H1 (cell line): ENCODE data around the gene ASB16. TPM values are rescaled to one million over a fixed set of nuclear protein-coding genes. Genes with fewer than 3 reads are reported as not detected.

Experiments
- CTCF ChIA-PET: fragments of 300-600 bp; sonication (Branson Sonifier 250); formaldehyde crosslinking; loops from one replicate; lab custom pipeline; 2021; ENCODE audit not compliant: partially characterized antibody; lab: Charles Lee
- POLR2A ChIA-PET: fragments of 300-600 bp; sonication (Branson Sonifier 250); formaldehyde crosslinking; loops from one replicate; lab custom pipeline; 2021; ENCODE audit warnings: inconsistent platforms; ENCODE audit not compliant: partially characterized antibody; lab: Charles Lee
- DNase-seq, 2 experiments: peaks; one replicate each; pipeline versions ENCODE4 v3.0.0 to v3.0.0-alpha.2; 2010 to 2022; ENCODE audit warnings: low spot score in 2 of 2, low read depth in 1 of 2, mixed read lengths in 1 of 2
- FAIRE-seq: peaks from 2 replicates; lab custom pipeline; 2011; peaks lifted over from hg19 to GRCh38; lab: Jason Lieb, UNC
- H2AFZ ChIP-seq: 2 replicates; pipeline ENCODE4 v1.8.1; 2012; ENCODE audit warnings: low read length, inconsistent platforms
- H2AK5ac ChIP-seq: 2 replicates; pipeline ENCODE4 v1.6.1; 2013; ENCODE audit warnings: low read depth, low read length
- H2BK120ac ChIP-seq: replicated peaks from 2 replicates; pipeline ENCODE3; 2013; ENCODE audit warnings: low read depth, low read length, inconsistent platforms
- H2BK12ac ChIP-seq: 2 replicates; pipeline ENCODE4 v1.6.1; 2013; ENCODE audit warnings: low read depth, low read length
- H2BK15ac ChIP-seq: 2 replicates; pipeline ENCODE4 v1.6.1; 2013; ENCODE audit warnings: low read length
- H2BK20ac ChIP-seq: 2 replicates; pipeline ENCODE4 v1.6.1; 2013; ENCODE audit warnings: low read length
- H2BK5ac ChIP-seq: 2 replicates; pipeline ENCODE4 v1.6.1; 2013; ENCODE audit warnings: low read depth, low read length
- H3K14ac ChIP-seq: 2 replicates; pipeline ENCODE4 v1.6.1; 2013; ENCODE audit warnings: inconsistent platforms; ENCODE audit not compliant: insufficient read length
- H3K18ac ChIP-seq: 2 replicates; pipeline ENCODE4 v1.6.1; 2013; ENCODE audit warnings: low read length; ENCODE audit errors: extremely low read depth
- H3K23ac ChIP-seq: 2 replicates; pipeline ENCODE4 v1.6.1; 2013; ENCODE audit warnings: inconsistent platforms; ENCODE audit not compliant: insufficient read length
- H3K23me2 ChIP-seq: 2 replicates; pipeline ENCODE4 v1.6.1; 2013; ENCODE audit warnings: low read depth, low read length
- H3K27ac ChIP-seq: 2 replicates; pipeline ENCODE4 v1.6.1; 2011; ENCODE audit warnings: low read depth, low read length, inconsistent platforms
- H3K27me3 ChIP-seq, 4 experiments: replicated peaks in 1 of 4; 1 replicate in 1 of 4; 2 replicates in 3 of 4; pipeline versions ENCODE4 v1.6.1 to v1.8.1; 2011 to 2013; ENCODE audit warnings: low read length in 3 of 4, mild to moderate bottlenecking in 3 of 4, inconsistent platforms in 2 of 4, mixed read lengths in 2 of 4, moderate library complexity in 1 of 4; ENCODE audit not compliant: control insufficient read depth in 3 of 4, insufficient read depth in 3 of 4; ENCODE audit errors: extremely low read depth in 1 of 4
- H3K36me3 ChIP-seq, 4 experiments: 2 replicates each; pipeline versions ENCODE4 v1.6.1 to v1.8.1; 2011 to 2013; ENCODE audit warnings: mild to moderate bottlenecking in 4 of 4, low read length in 3 of 4, moderate library complexity in 2 of 4, control low read depth in 1 of 4, inconsistent platforms in 1 of 4; ENCODE audit not compliant: insufficient read depth in 4 of 4, control insufficient read depth in 2 of 4
- H3K4ac ChIP-seq: replicated peaks from 2 replicates; pipeline ENCODE3; 2013; ENCODE audit warnings: low read length, low read depth, mixed read lengths, inconsistent platforms; ENCODE audit not compliant: insufficient read length
- H3K4me1 ChIP-seq, 4 experiments: replicated peaks in 1 of 4; 1 replicate in 1 of 4; 2 replicates in 3 of 4; pipeline versions ENCODE4 v1.6.1 to v1.8.1; 2011 to 2013; ENCODE audit warnings: low read length in 3 of 4, inconsistent platforms in 2 of 4, mixed read lengths in 1 of 4; ENCODE audit not compliant: insufficient read depth in 4 of 4, control insufficient read depth in 3 of 4
- H3K4me2 ChIP-seq, 2 experiments: 2 replicates each; pipeline versions ENCODE4 v1.6.1 to v1.8.1; 2011 to 2013; ENCODE audit warnings: low read depth in 2 of 2, low read length in 2 of 2, control low read depth in 1 of 2, inconsistent platforms in 1 of 2, mild to moderate bottlenecking in 1 of 2; ENCODE audit not compliant: insufficient read depth in 1 of 2
- H3K4me3 ChIP-seq, 4 experiments: fragments of 200-600, 300-600 bp in 1 of 4; sonication (generic), shearing (Covaris generic), sonication (Bioruptor Twin) in 1 of 4; 2 replicates each; pipeline versions ENCODE4 v1.5.1 to v1.8.1; 2011 to 2016; ENCODE audit warnings: low read length in 4 of 4, low read depth in 3 of 4, control low read depth in 2 of 4, inconsistent platforms in 2 of 4, mild to moderate bottlenecking in 2 of 4, mixed read lengths in 1 of 4, moderate library complexity in 1 of 4; ENCODE audit not compliant: insufficient read depth in 2 of 4; ENCODE audit errors: extremely low read depth in 1 of 4
- H3K56ac ChIP-seq: replicated peaks from 2 replicates; pipeline ENCODE3; 2013; ENCODE audit warnings: low read depth, mild to moderate bottlenecking, mixed read lengths, low read length, inconsistent platforms; ENCODE audit not compliant: insufficient read length
- H3K79me1 ChIP-seq: 2 replicates; pipeline ENCODE4 v1.6.1; 2013; ENCODE audit warnings: low read depth, low read length, control low read depth
- H3K79me2 ChIP-seq, 2 experiments: 2 replicates each; pipeline versions ENCODE4 v1.6.1 to v1.8.1; 2012 to 2013; ENCODE audit warnings: low read length in 2 of 2, mild to moderate bottlenecking in 2 of 2, inconsistent platforms in 1 of 2; ENCODE audit not compliant: insufficient read depth in 2 of 2, control insufficient read depth in 1 of 2
- H3K9ac ChIP-seq, 4 experiments: replicated peaks in 1 of 4; 1 replicate in 1 of 4; 2 replicates in 3 of 4; pipeline versions ENCODE4 v1.6.1 to v1.8.1; 2011 to 2013; ENCODE audit warnings: low read depth in 3 of 4, low read length in 3 of 4, control low read depth in 2 of 4, mild to moderate bottlenecking in 2 of 4, moderate library complexity in 2 of 4, inconsistent platforms in 1 of 4; ENCODE audit errors: extremely low read depth in 1 of 4
- H3K9me3 ChIP-seq, 2 experiments: 2 replicates each; pipeline versions ENCODE4 v1.6.1 to v1.8.1; 2012 to 2013; ENCODE audit warnings: mild to moderate bottlenecking in 2 of 2, moderate library complexity in 2 of 2, control low read depth in 1 of 2, inconsistent platforms in 1 of 2, low read depth in 1 of 2, low read length in 1 of 2, mixed read lengths in 1 of 2; ENCODE audit not compliant: insufficient read depth in 2 of 2
- H4K20me1 ChIP-seq, 2 experiments: replicated peaks in 1 of 2; 2 replicates each; pipeline versions ENCODE3 to v1.8.1; 2011 to 2013; ENCODE audit warnings: inconsistent platforms in 2 of 2, low read length in 2 of 2, mild to moderate bottlenecking in 1 of 2; ENCODE audit not compliant: insufficient read depth in 2 of 2, control insufficient read depth in 1 of 2
- H4K5ac ChIP-seq: 2 replicates; pipeline ENCODE4 v1.6.1; 2013; ENCODE audit warnings: low read length, low read depth, mixed read lengths, inconsistent platforms; ENCODE audit not compliant: insufficient read length
- H4K8ac ChIP-seq: 2 replicates; pipeline ENCODE4 v1.8.0; 2013; ENCODE audit warnings: mild to moderate bottlenecking, moderate library complexity, low read length, inconsistent platforms; ENCODE audit not compliant: insufficient read depth; ENCODE audit errors: extremely low read depth
- H4K91ac ChIP-seq: replicated peaks from 2 replicates; pipeline ENCODE3; 2013; ENCODE audit warnings: low read length, mixed read lengths, inconsistent platforms; ENCODE audit not compliant: insufficient read length
- KDM5A ChIP-seq: fragments of 200-600 bp; IDR thresholded peaks from 2 replicates; pipeline ENCODE4 v1.7.1; 2012; ENCODE audit warnings: mild to moderate bottlenecking, low read length, inconsistent platforms, mixed read lengths
- WGBS, 2 experiments: shearing (Covaris generic) in 1 of 2; methylation state at CpG; one replicate each; pipeline versions ENCODE4 v1.1.6 to v1.1.7; 2013 to 2015; ENCODE audit warnings: low lambda C conversion rate in 2 of 2, mixed read lengths in 2 of 2, inconsistent platforms in 1 of 2, low coverage in 1 of 2, missing lambda C conversion rate in 1 of 2; ENCODE audit not compliant: insufficient replicate concordance in 2 of 2, insufficient coverage in 1 of 2, insufficient read length in 1 of 2; ENCODE audit errors: extremely low coverage in 1 of 2, missing lambda C conversion rate in 1 of 2; 5-methylcytosine and 5-hydroxymethylcytosine counted together
- polyA plus RNA-seq, 7 experiments: library from polyadenylated mRNA; depleted of rRNA in 3 of 7; stranded (reverse) in 5 of 7; unstranded in 2 of 7; fragments of >200 nt in 5 of 7; fragments of 200-250 nt in 2 of 7; gene quantifications; 1 replicate in 5 of 7; 2 replicates in 1 of 7; 4 replicates in 1 of 7; pipeline versions ENCODE4 v1.2.1 to v1.2.3, GENCODE V29; 2011 to 2013; ENCODE audit warnings: missing spikeins in 2 of 7, mixed read lengths in 2 of 7
- total RNA-seq: library from RNA; stranded (reverse); fragmentation: NEBNext Ultra II Directional; extraction: Animal tissue kit (Norgen Biotek cat#: 25700); gene quantifications from 2 replicates; pipeline ENCODE4 v1.2.1, GENCODE V29; 2021

Gene ASB16
- total and polyA plus RNA-seq, 2 of the 8 experiments (the other 6 are each of a cell fraction or from before 2014, with no cell fraction given): 0.05 TPM; not detected in 1

DNA sequence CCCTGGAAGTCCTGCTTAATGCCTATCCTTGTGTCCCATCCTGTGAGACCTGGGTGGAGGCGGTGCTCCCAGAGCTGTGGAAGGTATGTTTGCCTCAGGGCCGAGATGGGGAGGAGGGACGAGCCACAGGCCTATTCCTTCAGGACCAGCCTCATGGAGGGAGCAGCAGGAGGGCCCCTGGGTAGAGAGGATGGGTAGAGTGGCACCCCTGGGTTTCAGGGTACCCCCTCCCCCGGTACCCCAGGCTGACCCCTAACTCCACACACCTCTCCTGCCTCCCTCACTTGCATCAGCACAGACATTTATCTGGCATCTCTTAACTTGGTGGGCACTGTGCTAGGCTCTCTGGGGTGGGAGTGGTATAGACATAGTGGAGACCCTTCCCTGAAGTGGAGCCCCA is 7.1 kb downstream of the ASB16 start:
- ChIA-PET POLR2A (interaction anchor here (1.1 to 8.7 kb wide), 2 partner anchors 7 to 8 kb away, joined by 3 to 84 read pairs; partner anchors contain the start of gene TMUB2), CTCF (no interaction called here)
- H3K18ac ChIP-seq: no peak overlapping the region
- H2BK20ac ChIP-seq: no peak overlapping the region
- no peak overlapping the region for H2BK15ac ChIP-seq
- peaks cover 0 to 5% of the 10 kb centered on the region in 2 experiments; a peak in 2 of 4 replicates for H3K79me2 ChIP-seq
- no peak overlapping the region for H2AK5ac ChIP-seq
- 90% methylated on average over 4 of the region's 4 CpGs; no CpG with 5 or more reads in 1 of the 2 experiments for WGBS, 2 experiments
- TF ChIP-seq KDM5A: no peak
- H3K9ac ChIP-seq: no peak overlapping the region
- H3K4me2 ChIP-seq: no peak overlapping the region
- H3K23ac ChIP-seq: no peak overlapping the region
- no peak overlapping the region for H4K91ac ChIP-seq
- H3K27me3 ChIP-seq: no peaks in the 10 kb centered on the region
- H3K9me3 ChIP-seq: no peaks in the 10 kb centered on the region
- FAIRE-seq: no peak
- H3K4ac ChIP-seq: no peak overlapping the region
- H4K8ac ChIP-seq: no peak overlapping the region
- H2BK12ac ChIP-seq: no peak overlapping the region
- H3K14ac ChIP-seq: no peak overlapping the region
- peaks cover 10 to 24% (median 17%) of the 10 kb centered on the region in 4 experiments for H3K36me3 ChIP-seq
- H3K4me3 ChIP-seq: no peak overlapping the region
- no peak for DNase-seq
- H4K20me1 ChIP-seq: peaks cover 2 to 6% of the 10 kb centered on the region in 2 experiments
- H3K56ac ChIP-seq: no peak overlapping the region
- no peaks in the 10 kb centered on the region for H3K23me2 ChIP-seq
- no peak overlapping the region for H3K27ac ChIP-seq
- H3K4me1 ChIP-seq: no peaks in the 10 kb centered on the region
- H2BK5ac ChIP-seq: no peak overlapping the region
- H3K79me1 ChIP-seq: 0 out of 2 replicates have a peak, but pooled peaks cover 3% of the 10 kb centered on the region
- H2AFZ ChIP-seq: no peak overlapping the region
- no peak overlapping the region for H2BK120ac ChIP-seq
- no peak overlapping the region for H4K5ac ChIP-seq
